SK-N-SH (cell line): ENCODE measurements around the gene UBAP1L.

Experiments used
- GABPA ChIP-seq: IDR thresholded peaks from 2 replicates; pipeline ENCODE4 v1.4.0; 2012; ENCODE audit warnings: low read depth, mild to moderate bottlenecking
- NRF1 ChIP-seq: IDR thresholded peaks from 2 replicates; pipeline ENCODE4 v1.6.1; 2012; ENCODE audit warnings: low read depth, mild to moderate bottlenecking, low read length
- SMC3 ChIP-seq: IDR thresholded peaks from 2 replicates; pipeline ENCODE4 v1.6.1; 2012; ENCODE audit warnings: low read depth, low read length, improper control_type of control experiment
- YY1 ChIP-seq: IDR thresholded peaks from 2 replicates; pipeline ENCODE4 v1.4.0; 2012; ENCODE audit warnings: low read depth, mild to moderate bottlenecking
- TF ChIP-seq, protein P1 (sequence below): fragments of 200-600 bp; sonication (generic); IDR thresholded peaks from 2 replicates; pipeline ENCODE4 v1.6.1; 2017; ENCODE audit warnings: antibody characterized with exemption, mild to moderate bottlenecking, moderate library complexity
- TF ChIP-seq, protein P2 (sequence below): fragments of 150-350 bp; IDR thresholded peaks from 2 replicates; pipeline ENCODE4 v1.6.1; 2017; ENCODE audit warnings: antibody characterized with exemption, low read length, low read depth, borderline replicate concordance

DNA sequence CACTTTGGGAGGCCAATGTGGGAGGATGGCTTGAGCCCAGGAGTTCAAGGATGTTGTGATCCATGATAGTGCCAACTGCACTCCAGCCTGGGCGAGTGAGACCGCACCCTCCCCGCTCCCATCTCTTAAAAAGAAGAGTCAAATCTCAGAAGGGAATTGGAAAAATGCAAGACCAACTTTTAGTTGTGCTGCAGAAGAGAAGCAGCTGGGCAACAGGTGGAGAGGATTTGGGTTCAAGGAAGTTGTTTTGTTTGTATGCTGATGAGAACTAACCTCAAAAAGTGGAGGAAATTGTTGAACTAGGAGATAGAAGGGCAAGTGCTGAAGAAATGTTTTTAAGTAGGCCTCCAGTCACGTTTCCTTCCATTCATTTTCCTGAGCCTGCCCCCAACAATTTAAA lies 31.4 kb upstream of the UBAP1L start:
- no peak for TF ChIP-seq GABPA
- no peak for TF ChIP-seq SMC3
- TF ChIP-seq, protein P1, sequence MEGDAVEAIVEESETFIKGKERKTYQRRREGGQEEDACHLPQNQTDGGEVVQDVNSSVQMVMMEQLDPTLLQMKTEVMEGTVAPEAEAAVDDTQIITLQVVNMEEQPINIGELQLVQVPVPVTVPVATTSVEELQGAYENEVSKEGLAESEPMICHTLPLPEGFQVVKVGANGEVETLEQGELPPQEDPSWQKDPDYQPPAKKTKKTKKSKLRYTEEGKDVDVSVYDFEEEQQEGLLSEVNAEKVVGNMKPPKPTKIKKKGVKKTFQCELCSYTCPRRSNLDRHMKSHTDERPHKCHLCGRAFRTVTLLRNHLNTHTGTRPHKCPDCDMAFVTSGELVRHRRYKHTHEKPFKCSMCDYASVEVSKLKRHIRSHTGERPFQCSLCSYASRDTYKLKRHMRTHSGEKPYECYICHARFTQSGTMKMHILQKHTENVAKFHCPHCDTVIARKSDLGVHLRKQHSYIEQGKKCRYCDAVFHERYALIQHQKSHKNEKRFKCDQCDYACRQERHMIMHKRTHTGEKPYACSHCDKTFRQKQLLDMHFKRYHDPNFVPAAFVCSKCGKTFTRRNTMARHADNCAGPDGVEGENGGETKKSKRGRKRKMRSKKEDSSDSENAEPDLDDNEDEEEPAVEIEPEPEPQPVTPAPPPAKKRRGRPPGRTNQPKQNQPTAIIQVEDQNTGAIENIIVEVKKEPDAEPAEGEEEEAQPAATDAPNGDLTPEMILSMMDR = no peak
- TF ChIP-seq NRF1 = no peak
- TF ChIP-seq, protein P2, sequence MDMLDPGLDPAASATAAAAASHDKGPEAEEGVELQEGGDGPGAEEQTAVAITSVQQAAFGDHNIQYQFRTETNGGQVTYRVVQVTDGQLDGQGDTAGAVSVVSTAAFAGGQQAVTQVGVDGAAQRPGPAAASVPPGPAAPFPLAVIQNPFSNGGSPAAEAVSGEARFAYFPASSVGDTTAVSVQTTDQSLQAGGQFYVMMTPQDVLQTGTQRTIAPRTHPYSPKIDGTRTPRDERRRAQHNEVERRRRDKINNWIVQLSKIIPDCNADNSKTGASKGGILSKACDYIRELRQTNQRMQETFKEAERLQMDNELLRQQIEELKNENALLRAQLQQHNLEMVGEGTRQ = no peak
- TF ChIP-seq YY1 = no peak
